HG03097 (cell line): ENCODE measurements around the gene BFSP2.

Source experiments
- ATAC-seq: cut with Tn5 transposase; IDR thresholded peaks from one replicate; pipeline ENCODE4 v1.9.1; 2021; ENCODE audit not compliant: unreplicated experiment, low FRiP score

BFSP2 gene

DNA sequence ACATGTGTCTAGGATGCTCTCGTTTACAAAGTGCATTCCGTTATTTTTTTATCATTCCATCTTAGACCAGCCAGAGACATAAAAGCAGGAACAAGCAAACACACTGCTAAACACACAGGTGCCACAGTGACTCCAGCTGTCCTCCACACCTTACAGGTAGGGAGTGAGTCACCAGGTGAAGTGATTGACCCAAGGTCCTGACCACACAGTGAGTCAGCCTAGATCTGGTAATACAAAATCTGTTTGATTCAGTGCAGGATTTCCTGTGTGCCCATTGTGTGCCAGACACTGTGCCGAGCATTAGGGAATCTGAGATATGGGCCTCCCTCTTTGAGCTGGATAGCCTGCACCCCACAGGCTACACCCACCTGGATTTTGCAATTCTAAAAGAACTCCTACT lies 16.7 kb upstream of the BFSP2 start:
- no peak for ATAC-seq

DNA sequence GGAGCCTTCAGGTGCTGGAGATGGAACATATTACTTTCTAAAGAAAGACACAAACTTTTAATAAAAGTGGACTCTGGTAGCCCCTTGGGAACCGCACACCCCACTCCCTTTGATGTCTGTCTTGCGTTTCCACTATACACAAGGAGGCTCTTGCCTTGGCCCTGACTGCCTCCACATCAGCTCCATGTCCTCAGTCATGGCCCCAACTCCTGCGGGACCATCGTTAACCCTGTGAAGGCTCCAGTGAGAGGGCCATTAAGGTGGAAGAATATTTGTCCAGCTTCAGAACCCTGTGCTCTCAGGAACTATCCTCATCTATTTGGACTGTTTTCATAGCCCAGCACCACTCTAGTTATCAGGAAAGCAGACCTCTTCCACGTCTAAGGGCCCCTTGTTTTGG lies 16.1 kb upstream of the BFSP2 start:
- no peak for ATAC-seq

DNA sequence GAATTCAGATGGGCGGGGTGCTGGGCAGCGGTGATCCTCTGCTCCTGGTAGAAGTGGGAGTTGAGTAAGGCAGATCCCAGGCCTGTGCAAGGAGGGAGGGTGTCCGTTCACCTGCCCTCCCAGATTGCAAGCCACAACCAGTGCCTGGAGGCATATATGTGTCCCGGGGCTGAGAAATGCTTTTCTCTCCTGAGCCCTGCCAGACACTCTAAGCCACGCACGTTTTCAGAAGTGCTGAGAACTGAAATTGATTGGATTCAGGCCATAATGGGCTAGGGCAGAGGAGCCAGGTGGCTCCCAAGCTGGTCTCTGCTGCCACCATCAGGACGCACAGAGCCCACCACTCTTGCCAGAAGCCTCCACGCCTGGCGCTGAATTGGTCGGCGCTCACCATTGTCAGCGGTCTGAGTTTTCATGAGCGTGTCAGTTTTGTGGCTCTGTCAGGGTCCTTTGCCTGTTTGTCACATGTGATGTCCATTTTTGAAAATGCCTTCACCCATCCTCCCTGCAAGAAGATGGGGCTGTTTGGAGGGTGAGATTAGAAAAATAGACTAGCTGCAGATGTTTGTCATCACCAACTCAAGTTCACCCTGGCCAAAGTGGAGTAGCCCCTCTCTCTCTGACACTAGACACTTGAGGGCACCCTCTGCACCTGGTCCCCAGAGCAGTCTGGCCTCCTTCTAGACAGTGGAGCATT lies 15.4 kb upstream of the BFSP2 start:
- no peak for ATAC-seq

DNA sequence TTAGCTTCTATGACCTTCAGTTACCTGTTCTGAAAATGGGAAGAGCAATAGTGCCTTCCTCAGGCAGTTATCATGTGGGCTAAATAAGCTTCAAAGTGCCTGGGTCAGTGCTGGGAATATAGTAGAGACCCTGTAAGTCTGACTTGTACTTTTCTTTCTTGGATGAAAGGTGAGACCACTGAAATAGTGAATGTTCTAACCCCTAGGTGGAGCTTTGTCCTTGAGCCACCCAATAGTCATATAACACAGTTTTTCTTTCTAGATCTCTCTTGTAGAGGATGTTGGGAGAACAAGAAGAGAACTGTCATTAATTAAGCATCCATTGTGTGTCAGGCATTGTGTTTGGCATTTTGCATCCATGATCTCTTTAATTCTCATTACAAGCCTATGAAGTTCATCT lies 13.0 kb upstream of the BFSP2 start:
- ATAC-seq: no peak

DNA sequence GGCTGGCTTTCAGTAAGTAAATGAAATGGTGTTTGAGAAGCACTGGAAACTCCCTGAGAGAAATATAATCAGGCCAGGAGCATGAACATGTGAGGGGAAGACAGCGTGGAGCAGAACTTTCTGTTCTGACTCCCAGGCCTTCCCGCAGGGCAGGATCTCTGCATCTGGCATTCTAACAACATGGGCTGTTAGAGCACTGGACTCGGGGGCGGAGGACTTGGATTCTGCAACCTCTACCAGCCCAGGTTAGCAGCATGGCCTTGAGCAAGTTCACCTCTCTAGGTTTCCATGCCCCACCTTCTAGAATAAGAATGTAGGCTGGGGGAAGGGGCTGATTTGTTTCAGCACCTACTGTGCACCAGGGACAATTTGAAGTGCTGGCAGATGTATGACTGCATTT lies 12.5 kb upstream of the BFSP2 start:
- ATAC-seq: no peak

DNA sequence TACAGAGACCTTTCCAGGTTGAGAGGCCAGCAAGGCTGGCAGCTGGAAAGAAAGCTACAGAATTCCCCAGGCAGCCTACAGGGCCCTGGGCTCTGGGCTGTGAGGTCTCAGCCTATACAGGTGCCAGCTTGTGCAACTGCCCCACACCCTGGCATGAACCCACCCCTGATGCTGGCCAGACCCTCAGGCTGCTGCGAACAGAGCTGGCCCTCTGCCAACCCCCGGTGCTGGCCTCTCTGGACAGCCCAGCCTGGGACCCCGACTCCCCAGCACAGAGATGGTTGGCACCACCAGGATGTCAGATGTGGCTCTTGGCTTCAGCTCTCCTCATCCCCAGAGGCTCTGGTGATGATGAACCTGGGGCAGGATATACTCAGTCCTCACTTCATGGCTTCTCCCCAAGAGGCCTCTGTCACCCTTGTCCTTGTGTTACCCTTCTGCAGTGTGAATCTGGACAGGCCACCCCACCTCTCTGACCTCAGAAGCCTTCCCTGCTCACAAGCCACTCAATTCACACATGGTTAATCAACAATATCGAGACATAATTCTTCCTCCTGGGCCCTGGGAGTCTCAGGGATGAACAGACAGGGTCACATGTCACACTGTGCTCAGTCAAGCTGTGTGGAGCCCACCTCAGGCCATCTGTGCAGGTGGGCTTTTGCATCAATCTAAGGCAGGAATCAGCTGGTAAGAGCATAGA lies 11.0 kb upstream of the BFSP2 start:
- no peak for ATAC-seq

DNA sequence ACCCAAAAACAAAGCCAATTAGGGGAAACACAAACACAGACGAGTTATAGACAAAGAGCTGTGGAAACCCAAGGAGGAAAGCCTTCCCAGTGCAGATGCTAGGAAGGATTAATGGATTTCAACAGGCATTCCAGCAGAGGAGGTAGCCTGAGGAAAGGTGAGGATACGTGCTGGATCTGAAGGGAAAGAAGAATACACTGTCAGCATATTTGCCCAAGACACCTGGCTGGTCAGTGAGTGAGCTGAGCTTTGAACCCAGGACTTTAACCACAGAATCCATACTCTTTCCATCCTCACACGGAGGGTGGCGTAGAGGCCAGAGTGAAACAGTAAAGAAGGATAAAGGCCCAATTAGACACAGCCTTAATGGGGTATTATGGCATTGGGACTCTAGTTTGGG lies 9.1 kb upstream of the BFSP2 start:
- ATAC-seq: no peak

DNA sequence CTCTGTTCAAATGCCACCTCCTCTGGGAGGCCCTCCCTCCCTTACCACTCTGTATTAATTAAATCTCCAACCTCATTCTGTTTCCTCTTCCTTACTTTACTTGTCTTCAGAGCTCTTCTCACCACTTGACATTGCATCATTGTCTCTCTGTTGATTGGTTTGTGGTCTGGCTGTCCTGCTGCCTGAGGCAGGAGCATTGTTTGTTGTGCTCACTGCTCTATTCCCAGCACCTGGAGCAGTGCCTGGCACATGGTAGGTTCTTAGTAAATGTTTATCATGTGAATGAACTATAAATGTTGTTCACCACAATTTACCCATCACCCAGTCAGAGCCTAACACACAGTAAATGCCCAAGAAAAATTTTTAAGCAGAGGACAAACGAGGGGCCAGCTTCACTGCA lies 6.7 kb upstream of the BFSP2 start:
- ATAC-seq: no peak

DNA sequence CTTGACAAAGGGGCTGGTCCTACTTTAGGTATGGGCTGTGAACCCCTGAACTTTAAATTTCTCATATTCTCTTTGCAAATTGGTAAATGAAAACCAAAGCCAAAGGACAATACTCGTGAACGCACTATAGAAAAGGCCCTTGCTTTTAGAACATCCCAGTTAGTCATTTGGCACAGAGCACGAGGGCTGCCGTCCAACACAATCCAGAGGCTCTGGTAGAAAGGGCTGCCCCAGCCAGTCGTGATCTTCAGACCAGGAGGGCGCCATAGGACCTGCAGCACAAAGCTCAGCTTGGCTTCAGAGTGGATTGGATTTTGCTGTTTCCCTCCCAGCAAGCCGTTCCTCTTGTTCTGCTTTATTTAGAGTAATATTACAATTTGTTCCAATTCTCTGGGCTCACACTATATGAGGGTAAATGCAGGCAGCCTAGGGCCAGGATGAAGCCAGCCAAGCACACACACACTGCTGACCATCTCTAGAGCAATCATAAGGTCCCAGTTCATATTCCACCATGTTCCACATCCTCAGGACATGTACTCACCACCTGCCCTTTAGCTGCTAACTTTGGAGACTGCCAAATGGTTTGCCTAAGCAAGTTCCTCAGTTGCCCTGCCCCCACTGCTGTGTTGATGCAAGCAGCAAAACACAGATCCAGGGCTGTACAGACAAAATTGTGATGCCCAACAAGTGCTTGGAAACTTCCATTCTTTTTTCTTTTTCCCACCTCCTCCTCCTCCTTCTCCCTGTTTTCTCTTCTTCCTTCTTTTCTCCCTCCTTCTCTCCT lies 6.0 kb upstream of the BFSP2 start:
- no peak for ATAC-seq

DNA sequence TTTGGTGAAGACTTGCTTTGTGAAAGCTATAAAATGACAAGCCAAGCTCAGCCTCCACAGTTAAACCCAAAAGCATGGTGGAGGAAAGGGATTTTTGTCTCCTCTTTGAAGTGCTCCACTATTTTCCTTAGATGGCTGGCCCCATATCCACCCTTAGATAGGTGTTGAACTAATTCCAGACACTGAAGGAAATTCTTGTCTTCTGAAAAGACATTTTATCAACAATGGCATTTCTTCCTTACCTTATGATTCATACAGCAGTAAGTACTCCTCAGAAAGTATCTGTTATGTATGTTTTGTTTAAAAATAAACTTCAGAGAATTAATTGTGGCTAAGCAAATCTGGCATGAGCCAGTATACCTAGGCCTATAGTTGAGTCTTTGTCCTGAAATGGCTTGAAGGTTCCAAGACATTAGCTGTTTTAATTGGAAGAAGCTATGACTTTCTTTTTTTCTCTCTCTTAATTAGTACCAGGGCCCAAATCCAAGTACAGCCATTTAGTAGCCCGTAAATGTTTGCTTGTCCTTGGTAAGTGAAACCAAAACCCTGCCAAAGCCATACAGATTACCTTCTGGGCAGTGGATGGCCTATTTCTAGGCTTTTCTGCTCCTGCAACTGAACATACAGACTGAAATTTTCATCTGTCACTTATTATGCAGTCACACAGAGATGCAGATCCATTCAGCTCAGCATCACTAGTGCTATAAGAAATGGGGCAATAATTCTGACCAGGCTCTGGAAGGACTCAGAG lies 5.1 kb upstream of the BFSP2 start:
- no peak for ATAC-seq

DNA sequence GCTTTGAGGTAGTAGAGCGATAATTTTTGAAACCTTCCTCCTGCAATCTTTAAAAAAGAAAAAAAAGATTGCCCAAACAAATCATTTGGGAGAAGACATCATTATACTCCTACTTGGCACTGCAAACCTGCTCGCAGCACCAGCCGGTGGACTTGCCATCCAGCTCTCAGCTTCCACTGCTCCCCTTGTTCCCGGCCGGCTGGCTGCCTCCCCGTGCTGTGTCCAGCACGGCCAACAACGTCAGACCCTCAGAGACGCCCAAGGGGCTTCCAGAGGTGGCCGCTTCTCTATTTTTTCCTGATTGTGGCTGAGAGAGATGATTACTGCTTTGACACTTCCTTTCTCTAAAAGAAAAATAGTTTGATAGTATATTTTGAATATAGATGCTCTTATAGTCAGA lies 3.0 kb upstream of the BFSP2 start:
- no peak for ATAC-seq

DNA sequence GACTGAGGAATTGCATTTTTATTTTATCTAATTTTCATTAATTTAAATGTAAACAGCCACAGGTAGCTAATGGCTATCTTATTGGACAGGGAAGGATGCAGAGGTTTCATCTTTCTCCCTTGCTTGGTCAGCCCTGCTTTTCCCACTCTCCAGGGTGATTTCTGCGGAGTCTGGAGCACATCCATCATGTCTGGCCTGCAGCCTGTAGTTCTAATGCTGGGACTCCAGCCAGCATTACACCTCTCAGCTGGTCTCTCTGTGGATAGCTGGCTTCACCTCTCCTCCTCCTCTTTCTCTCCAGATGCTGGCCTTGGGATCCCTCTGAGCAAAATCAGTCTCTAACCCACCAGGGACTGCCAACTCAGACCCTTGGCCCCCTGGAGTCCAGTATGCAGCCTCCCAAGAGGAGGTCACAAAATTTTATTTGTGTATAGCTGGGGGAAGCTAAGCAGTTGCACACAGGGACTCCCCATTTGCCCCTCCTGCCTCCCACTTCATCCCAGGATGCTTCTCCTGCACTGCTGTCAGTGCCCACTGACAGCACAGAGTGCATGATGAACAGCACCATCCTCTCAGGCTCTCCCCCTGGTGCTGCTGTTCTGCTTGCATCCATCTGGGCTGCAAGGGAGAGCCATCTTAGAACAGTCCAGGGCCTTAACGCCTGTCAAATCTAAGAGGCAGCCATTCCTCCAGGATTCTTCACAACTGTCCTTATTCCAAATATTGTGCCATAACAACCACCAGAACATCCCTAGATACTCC lies 1.7 kb downstream of the BFSP2 start:
- no peak for ATAC-seq

DNA sequence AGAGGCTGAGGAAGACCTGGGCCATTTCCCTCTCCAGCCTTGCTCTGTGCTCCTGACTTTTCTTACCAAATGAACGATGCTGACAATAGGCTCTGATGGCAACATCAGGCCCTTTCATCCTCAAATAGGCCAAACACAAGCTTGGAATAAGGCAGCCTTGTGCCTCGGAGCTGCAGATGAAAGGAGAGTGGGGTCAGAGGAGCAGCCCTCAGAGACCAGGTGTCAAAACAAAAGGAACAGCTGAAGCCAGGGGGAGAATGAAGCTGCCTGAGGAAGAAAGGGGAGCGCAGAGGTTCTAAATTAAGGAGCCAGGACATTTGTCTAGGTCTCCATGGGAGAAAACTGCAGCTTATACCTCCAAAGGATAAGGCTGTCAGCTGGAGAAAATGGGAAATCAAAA lies 5.1 kb downstream of the BFSP2 start:
- no peak for ATAC-seq

DNA sequence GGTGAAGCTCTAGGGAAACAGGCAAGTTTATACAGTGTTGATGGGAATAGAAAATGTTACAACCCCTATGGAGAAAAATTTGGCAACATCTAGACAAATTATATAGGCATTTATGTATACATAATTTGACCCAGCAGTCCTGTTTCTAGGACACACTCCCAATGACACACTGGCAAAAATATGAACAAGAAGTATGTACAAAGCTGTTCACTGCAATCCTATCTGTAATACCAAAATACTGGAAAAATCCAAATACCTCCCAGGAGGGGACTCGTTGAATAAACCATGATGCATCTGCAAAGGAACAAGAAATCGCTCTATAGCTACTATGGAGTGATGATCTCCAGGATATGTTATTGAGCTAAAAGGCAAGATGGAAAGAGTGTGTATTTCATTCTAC lies 8.5 kb downstream of the BFSP2 start:
- no peak for ATAC-seq

DNA sequence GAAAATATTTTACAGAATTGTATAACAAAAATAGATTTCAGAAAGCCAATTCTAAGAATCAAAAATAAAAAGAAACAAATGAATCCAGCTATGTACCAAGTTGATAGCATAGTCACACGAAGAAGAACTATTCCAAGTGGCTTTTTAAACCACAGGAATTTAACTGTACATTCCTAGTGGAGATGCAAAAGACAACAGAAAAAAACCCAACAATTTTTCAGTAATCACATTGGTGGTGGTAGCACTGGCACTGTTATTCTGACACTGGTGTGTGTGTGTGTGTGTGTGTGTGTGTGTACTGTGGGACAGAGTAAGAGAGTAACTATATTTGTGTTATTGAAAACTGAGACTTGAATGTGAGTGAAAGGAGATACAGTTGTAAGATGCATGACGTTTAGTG lies 9.1 kb downstream of the BFSP2 start:
- no peak for ATAC-seq

DNA sequence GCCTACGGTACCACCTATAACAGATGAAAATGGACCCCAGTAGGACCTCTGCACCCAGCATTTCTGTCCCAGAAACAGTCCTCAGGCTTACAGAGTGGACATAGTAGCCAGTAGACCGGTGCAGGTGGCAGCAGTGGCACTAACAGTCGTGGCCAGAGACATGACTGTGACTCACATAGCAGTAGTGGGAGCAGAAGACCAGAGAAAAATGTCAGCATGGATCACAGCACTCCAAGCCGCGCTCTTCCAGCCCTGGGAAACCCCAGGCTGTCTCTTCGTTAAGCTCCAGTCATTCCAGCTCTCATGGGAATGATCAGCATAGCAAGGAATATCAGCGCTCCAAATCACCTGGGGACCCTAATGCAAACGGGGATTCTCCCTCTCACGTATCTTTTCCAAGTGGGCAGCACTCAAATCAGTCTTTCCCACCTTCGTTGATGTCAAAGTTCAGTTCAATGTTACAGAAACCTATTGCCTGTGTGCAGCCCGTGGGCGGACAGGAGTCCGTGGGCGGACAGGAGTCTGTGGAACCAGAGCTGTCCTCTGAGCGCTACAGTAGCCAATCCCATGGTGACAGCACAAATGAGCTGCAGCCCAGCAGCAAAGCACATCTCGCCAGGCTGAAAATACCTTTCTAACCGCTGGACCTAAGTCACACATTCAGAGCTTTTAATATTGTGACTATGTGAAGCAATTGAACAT lies 10.5 kb downstream of the BFSP2 start:
- ATAC-seq: no peak

DNA sequence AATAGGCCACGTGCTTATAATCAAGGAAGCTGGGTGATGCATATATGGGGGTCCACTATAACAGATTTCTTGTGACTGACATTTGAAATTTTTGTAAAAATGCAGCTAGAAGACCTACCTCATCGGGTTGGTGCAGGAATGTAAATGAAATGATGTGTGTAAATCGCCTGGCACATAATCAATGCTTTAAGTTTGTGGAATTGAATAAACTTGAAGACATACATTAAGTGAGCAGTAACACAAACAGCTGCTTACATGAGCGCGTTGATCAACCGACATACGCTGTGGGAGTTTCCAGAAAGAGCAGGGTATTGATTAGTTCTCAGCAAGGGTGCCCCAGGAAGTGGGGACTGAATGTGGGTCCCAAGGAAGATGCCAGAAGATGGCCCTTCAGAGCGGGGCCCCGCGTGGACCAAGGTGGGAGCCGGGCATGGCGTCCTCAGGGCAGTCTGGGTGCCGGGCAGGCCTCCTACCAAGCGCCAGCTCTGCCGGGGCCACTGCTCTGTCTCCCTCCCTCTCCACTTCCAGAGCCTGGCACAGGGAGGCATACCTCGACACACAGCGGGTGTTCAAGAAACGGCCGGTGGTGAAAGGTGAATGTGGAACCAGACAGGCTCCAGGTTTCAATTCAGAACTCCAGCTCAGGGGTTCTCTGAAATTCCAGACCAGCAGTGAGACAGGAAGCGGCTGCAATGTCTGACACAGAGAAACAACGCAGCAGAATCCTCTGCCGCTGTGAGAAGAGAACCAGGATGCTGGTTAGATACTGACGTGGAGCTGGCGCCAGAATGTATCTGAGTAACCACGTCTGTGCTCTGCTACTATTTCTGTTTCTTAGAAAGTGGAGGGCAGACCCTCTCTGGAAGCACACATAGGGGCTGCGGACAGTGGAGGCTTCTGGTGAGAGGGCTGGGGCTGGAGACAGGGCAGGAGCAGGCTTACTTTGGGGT lies 12.6 kb downstream of the BFSP2 start:
- ATAC-seq: no peak

DNA sequence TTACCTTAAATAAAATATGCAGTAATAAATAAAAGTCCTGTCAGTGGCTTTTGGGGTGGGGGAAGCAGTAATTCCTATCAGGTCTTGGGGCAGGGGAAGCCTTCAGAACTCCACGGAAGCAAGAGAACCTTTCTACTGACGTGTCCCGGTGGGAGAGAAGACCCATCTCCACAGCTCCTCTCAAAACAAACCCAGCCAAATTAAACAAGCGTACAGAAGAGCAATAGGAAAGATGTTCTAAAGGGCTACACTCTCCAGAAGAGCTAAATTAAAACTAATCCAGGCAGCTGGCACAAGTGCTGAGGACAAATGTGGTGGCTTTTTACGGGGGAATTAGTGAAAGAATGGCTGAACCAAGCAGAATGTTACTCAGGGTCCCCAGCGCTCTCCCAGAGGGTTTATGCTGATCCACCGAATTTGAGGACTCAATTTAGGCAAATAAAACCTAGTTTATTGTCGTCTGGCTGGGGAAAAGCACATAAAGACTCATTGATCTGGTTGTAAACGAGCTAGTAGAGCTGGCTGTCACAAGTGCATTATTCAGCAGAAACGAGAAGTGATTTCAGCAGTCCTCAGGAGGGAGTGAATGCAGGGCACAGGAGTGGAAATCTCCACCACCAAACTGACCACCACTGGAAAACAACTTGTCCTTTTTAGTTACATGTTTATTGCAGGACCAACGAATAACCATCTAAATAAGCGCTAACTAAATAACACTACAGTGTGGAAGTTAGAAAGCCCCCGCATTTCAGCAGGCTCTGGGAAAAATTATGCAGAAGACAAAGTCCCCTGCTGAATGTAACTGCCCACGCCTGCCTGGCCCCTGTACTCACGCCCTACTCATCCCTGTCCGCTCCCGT lies 13.5 kb downstream of the BFSP2 start:
- no peak for ATAC-seq
